Endothelial cell of umbilical vein (primary cell): ENCODE measurements around the gene GGPS1.

Source experiments
- EZH2 ChIP-seq: IDR thresholded peaks from 2 replicates; pipeline ENCODE4 v1.6.1; 2012; ENCODE audit warnings: borderline replicate concordance, low read depth, mild to moderate bottlenecking, moderate library complexity, low read length, inconsistent platforms; ENCODE audit not compliant: severe bottlenecking
- FOS ChIP-seq: IDR thresholded peaks from 2 replicates; pipeline ENCODE4 v1.6.1; 2011; ENCODE audit warnings: mild to moderate bottlenecking, low read length, moderate library complexity, borderline replicate concordance; ENCODE audit not compliant: insufficient read depth
- GATA2 ChIP-seq: IDR thresholded peaks from 2 replicates; pipeline ENCODE4 v1.7.0; 2011; ENCODE audit warnings: low read depth, mild to moderate bottlenecking, moderate library complexity, mixed read lengths, low read length; ENCODE audit not compliant: insufficient read length, insufficient read depth
- JUN ChIP-seq: IDR thresholded peaks from 2 replicates; pipeline ENCODE4 v1.6.1; 2011; ENCODE audit warnings: borderline replicate concordance, low read depth; ENCODE audit not compliant: insufficient read length, insufficient read depth
- MYC ChIP-seq: IDR thresholded peaks from one replicate; pipeline ENCODE4 v1.6.1; 2011; ENCODE audit warnings: mild to moderate bottlenecking, low read depth, low read length
- POLR2A ChIP-seq: IDR thresholded peaks from 2 replicates; pipeline ENCODE4 v1.6.1; 2012; ENCODE audit warnings: low read depth, mild to moderate bottlenecking, control low read depth, low read length
- POLR2AphosphoS5 ChIP-seq: IDR thresholded peaks from 2 replicates; pipeline ENCODE4 v1.6.1; 2012; ENCODE audit warnings: low read depth, mild to moderate bottlenecking, control low read depth, low read length, moderate library complexity; ENCODE audit not compliant: insufficient read depth
- TF ChIP-seq, protein P1 (sequence below), 2 donors: IDR thresholded peaks; 1 replicate in 1 of 2; 2 replicates in 1 of 2; pipeline ENCODE4 v1.5.1; 2011; ENCODE audit warnings: low read length in 2 of 2, mild to moderate bottlenecking in 2 of 2, moderate library complexity in 2 of 2, control low read depth in 1 of 2, inconsistent platforms in 1 of 2, low read depth in 1 of 2; ENCODE audit not compliant: insufficient read depth in 1 of 2; ENCODE audit errors: extremely low read depth in 1 of 2
- TF ChIP-seq, protein P2 (sequence below): IDR thresholded peaks from 2 replicates; pipeline ENCODE4 v1.6.1; 2011; ENCODE audit not compliant: insufficient read depth, insufficient read length

DNA sequence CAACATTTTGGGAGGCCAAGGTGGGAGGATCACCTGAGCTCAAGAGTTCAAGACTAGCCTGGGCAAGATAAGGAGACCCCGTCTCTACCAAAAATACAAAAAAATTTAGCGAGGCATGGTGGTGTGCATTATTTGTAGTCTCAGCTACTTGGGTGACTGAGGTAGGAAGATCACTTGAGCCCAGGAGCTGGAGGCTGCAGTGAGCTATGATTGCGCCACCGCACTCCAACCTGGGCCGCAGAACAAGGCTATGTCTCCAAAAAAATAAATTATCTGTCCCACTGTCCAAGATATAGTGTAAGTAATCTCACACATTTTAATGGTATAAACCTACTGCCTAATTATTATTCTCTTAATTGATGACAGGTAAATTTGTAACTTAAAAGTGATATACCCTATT lies 13.2 kb upstream of the GGPS1 start:
- no peak for TF ChIP-seq POLR2A
- TF ChIP-seq, protein P1, sequence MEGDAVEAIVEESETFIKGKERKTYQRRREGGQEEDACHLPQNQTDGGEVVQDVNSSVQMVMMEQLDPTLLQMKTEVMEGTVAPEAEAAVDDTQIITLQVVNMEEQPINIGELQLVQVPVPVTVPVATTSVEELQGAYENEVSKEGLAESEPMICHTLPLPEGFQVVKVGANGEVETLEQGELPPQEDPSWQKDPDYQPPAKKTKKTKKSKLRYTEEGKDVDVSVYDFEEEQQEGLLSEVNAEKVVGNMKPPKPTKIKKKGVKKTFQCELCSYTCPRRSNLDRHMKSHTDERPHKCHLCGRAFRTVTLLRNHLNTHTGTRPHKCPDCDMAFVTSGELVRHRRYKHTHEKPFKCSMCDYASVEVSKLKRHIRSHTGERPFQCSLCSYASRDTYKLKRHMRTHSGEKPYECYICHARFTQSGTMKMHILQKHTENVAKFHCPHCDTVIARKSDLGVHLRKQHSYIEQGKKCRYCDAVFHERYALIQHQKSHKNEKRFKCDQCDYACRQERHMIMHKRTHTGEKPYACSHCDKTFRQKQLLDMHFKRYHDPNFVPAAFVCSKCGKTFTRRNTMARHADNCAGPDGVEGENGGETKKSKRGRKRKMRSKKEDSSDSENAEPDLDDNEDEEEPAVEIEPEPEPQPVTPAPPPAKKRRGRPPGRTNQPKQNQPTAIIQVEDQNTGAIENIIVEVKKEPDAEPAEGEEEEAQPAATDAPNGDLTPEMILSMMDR (IDR thresholded peaks at IDR 0.05; ENCODE audit: extremely low read depth in 1 of 2, insufficient read depth in 1 of 2, low read depth in 1 of 2, low read length in 2 of 2), result no peak
- TF ChIP-seq POLR2AphosphoS5, result no peak
- TF ChIP-seq JUN, result no peak
- no peak for TF ChIP-seq FOS
- TF ChIP-seq, protein P2, sequence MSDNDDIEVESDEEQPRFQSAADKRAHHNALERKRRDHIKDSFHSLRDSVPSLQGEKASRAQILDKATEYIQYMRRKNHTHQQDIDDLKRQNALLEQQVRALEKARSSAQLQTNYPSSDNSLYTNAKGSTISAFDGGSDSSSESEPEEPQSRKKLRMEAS, result no peak
- TF ChIP-seq EZH2, result no peak
- no peak for TF ChIP-seq GATA2
- no peak for TF ChIP-seq MYC
